Measurements from ENCODE around the gene PEDS1.
"Not testable (repeated sequence)": the region's sequence is repeated elsewhere in the genome, so short reads cannot be mapped to it uniquely, and the experiment has no call there.

Gene PEDS1

DNA sequence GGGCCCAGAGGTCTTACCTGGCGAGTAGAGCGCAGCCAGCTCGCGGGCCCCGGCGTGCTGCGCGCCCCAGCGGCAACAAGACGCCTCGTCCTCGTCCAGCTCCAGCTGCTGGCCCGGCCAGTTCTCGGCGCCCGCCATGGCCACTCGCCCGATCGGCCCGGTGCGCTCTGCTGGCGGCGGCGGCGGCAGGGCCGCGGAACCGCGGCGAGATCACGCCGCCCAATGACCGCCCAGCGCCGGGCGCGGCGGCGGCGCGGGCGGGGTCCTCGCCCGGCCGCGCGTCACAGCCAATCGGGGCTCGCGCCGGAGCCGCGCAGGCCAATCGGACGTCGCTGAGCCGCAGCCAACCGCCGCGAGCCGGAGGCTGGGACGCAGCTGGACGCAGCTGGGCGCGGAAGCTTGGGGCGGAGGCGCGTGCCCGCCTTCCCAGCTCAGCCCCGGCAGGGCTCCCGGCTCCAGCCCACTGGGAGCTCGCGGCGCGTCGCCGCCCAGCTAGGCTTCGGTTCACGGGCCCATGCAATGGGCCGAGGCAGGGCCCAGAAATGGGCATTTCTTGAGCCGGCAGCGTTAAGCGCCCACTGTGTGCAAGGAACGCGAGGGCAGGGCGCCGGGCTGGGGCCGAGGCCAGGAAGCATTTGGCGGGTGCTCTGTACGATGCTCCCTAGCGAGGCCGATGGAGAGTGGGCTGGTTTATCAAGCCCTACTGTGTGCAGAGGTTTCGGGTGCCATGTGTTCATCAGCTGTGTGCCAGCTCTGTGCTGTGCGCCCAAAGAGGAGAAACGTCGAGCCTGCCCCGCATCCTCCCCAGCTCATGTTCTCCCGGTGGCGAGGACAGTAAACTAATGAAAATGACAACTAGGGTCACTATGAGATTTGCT lies at the start of gene PEDS1:
PEDS1 (minus strand) TSS at position 224 of the 878 bp plus-strand sequence; CDS start at position 138, 86 bp downstream.
- DNase-seq, result peak; percentile 53

DNA sequence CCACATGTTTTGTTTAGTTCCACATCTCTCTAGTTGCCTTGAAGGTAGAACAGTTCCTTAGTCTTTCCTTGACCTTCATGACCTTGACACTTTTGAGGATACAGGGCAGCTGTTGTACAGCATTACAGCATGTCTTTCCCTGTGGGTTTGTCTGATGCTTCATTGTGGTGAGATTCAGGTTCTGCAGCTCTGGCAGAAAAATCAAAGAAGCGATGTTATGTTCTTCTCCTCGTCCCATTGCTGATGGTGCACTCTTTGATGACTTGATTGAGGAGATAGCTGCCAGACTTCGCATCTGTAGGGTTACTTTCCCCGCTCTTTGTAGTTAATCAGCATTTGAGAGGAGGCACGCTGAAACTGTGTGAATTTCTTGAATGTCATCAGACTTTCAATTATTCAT lies 49.2 kb upstream of the PEDS1 start:
- no peak for DNase-seq

DNA sequence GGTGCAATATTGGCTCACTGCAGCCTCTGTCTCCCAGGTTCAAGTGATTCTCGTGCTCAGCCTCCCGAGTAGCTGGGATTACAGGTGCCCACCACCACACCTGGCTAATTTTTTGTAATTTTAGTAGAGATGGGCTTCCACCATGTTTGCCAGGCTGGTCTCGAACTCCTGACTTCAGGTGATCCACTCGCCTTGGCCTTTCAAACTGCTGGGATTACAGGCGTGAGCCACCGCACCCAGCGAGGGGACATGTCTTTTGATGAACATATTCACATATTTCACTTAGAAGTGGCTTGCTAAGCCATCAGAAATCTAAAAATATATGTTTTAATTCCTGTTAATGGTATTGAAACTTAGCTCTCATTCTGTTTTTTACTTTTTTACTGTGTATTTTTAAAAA lies 48.2 kb upstream of the PEDS1 start:
- not testable (repeated sequence) for DNase-seq

DNA sequence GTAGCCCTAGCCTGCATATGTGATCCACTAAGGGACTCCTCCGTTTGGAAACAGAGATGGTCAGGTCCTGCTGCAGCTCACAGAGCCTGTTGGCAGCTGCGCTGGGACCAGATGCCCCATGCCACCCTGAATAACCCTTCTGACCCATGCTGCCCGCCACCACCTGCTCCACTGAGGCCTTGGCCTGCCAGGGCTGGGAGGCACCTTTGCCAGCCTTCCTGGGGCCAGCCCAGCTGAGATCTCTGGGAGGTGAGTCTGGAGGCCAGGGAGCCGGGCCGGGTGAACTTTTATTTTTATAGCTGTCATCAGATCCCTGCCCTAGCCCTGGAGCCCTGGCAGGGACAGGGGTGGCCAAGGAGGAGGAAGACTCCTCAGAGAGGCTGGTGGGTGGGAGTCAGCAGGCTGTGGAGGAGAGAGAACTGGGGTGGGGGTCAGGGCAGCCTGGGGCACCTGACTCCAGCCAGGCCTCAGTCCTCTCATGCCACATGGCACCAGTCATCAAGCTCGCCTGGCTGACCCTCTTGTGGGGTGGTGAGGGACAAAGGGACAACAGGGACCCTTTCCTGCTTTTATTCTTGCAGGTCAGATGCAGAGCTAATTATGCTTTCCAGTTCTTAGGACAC lies 47.1 kb upstream of the PEDS1 start:
- no peak for DNase-seq

DNA sequence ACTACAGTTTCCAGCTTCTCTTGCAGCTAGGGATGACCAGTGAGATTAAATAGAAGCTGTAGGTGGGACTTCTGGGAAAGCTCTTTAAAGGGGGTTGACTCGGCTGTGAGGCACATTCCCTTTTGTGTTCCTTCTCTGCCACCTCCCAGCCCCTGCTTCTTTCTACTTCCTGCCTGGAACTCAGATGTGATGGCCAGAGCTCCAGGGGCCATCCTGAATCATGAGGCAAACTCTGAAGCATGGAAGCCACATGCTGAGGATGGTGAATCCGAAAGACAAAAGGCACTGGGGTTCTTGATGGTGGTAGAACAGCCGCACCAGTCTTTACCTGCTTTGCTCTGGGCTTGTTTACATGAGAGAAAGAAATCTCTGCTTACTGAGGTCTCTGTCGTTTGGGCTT lies 46.2 kb upstream of the PEDS1 start:
- DNase-seq, result no peak

DNA sequence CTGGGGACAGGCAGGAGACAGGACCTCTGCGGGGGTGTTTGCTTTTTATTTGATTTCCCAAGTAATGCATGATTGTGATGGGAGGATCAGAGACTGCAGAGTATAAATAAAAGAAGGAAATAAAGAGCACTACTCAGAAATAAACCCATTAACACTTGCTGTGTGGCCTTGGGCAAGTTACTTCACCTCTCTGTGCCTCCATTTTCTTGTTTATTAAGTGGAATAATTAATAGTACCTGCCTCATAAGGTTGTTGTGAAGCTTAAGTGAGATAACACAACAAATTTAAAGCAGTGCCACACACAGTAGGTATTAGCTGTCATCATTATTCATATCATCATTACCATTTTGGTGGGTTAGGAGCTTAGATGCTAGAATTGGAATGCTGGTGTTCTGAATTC lies 45.2 kb upstream of the PEDS1 start:
- DNase-seq, result no peak

DNA sequence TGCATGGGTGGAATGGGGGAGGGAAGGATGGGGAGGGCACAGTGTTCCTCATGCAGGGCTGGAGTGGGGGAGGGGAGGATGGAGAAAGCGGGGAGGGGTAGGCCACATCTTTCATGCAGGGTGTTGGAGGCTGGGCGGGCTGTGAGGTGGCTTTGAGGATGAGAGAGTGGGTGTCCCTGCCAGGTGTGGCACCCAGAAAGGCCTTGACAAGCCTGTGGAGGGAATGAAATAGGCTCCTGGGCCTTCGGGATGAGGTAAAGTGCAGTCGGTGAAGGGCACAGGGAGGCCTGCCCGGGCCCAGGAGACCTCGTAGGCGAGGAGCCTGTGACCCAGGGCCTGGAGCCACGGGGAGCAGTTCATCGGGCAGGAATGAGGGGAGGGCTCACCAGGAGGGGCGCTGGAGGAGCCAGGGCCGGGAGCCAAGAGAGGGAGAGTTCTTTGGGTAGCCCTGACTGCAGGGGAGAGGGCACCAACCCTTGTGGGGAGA lies 44.7 kb upstream of the PEDS1 start:
- no peak for DNase-seq

- DNase-seq, result no peak
Observed at GRCh38 chr20:50197463-50198179, 44.1 kb upstream of the PEDS1 start.

DNA sequence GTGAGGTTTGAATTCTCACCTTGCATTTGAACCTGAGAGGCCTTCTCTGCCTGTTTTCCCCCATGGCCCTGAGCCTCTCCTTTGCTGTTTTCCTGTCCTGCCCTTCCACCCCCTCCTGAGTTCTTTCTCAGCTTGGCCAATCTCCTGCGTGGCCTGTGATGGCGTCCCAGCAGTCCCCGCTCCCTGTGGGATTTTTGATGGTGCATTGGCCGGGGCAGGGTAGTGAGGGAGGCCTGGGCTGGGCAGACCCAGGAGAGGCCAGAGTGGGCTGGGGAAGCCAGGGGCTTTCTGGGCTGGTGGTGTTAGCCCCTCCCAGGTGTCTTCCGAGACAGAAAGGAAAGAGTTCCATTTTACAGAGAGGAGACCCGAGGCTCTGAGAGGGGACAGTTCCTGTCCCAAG lies 43.4 kb upstream of the PEDS1 start:
- DNase-seq, result no peak

GRCh38 chr20:50196248-50196647 lies 42.7 kb upstream of the PEDS1 start:
- DNase-seq, result no peak

DNA sequence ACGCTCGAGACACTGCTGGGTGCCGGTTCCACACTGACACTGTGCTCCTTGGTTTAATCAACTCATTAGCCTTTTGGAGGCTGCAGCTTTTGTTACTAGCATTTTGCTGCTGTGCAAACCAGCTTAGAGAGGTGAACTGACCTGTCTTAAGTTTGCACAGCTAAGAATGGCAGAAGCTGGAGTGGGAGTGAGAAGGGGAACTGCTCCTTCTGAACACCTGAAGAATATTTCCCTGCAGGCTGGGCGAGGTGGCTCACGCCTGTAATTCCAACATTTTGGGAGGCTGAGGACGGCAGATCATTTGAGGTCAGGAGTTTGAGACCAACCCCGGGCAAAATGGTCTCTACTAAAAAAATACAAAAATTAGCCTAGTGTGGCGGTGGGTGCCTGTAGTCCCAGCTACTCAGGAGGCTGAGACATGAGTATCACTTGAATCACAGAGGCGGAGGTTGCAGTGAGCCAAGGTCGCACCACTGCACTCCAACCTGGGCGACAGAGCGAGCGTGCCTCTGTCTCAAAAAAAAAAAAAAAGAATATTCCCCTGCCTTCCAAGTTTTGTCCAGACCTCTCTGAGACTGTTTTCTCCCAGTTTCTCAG lies 42.1 kb upstream of the PEDS1 start:
- DNase-seq, result no peak

GRCh38 chr20:50194831-50195523 lies 41.5 kb upstream of the PEDS1 start:
- no peak for DNase-seq

DNA sequence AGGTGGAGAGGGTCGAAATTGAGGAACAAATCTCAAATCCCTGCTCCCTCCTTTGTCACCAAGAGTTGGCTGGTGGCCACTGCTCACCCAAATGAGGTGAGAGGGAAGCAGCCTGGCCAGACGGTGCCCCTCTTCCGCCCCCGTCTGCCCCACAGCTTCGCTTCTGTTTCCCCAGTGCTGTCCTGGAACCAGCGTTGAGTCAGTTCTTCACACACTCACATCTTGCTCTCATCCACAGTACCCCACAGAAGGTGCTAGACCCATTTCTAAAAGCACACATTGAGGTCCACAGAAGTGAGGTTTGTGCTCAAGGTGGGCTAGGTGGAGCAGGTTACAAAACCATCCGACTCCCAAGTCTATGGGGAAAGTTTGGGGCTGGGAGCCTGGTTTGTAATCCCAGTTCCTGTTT lies 40.9 kb upstream of the PEDS1 start:
- no peak for DNase-seq

DNA sequence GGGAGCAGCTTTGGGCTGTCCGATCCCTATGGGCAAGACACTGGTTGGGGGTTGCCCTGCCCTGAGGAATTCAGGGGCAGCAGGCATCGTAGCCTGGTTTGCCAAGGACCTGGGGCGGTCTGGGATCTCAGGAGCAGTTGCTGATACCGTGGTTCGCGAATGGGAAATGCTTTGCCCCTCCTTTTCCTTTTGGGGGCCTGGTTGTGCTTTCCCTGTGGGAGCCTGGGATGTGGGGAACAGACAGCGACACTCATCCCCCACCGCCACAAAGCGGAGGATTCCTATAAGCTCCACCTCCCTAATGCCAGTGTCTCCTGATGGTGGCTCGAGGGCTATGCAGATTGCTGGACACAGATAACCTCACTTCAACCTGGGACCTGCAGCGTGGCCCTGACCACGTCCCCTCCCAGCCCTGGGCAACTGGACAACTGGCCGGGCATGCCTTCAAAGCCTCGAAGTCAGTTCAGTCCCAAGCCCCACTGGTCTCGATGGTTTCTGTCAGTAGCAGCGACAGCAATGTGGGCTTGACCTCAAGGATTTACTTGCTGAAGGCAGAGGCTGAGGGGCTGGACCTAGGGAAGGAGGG lies 40.4 kb upstream of the PEDS1 start:
- no peak for DNase-seq

GRCh38 chr20:50193199-50193835 lies 39.8 kb upstream of the PEDS1 start:
- DNase-seq, result no peak

DNA sequence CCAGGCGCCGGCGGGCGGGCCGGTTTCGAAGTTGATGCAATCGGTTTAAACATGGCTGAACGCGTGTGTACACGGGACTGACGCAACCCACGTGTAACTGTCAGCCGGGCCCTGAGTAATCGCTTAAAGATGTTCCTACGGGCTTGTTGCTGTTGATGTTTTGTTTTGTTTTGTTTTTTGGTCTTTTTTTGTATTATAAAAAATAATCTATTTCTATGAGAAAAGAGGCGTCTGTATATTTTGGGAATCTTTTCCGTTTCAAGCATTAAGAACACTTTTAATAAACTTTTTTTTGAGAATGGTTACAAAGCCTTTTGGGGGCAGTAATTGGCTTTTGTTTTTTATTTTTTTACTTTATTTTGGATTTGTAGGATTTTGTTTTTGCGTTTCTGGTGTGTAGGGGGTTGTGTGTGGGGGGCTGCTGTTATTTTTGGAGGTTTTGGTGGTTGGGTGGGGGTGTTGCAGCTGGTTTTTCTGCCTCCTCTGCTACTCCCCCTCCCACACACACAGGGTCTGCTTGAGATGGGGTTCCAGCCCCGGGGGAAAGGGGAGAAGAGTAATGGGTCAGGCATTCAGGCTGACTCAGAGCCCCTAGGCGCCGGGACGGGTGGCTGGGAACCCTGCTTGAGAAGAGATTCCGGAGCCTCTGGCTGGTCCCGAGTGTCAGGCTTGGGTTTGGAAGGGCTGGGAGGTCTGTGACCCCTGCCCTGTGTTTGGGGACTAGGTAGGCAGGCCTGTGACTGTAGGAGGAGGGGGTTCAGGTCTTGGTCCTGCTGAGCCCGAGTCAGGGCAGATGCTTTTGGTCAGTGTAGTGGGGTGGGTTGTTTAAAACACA lies 39.1 kb upstream of the PEDS1 start:
- DNase-seq, result peak; percentile 78

- DNase-seq, result peak; percentile 55
Observed at GRCh38 chr20:50191544-50192363, 38.2 kb upstream of the PEDS1 start.

DNA sequence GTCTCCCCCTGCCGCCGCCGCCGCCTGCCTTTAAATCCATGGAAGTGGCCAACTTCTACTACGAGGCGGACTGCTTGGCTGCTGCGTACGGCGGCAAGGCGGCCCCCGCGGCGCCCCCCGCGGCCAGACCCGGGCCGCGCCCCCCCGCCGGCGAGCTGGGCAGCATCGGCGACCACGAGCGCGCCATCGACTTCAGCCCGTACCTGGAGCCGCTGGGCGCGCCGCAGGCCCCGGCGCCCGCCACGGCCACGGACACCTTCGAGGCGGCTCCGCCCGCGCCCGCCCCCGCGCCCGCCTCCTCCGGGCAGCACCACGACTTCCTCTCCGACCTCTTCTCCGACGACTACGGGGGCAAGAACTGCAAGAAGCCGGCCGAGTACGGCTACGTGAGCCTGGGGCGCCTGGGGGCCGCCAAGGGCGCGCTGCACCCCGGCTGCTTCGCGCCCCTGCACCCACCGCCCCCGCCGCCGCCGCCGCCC lies 37.6 kb upstream of the PEDS1 start:
- DNase-seq, result peak; percentile 49

DNA sequence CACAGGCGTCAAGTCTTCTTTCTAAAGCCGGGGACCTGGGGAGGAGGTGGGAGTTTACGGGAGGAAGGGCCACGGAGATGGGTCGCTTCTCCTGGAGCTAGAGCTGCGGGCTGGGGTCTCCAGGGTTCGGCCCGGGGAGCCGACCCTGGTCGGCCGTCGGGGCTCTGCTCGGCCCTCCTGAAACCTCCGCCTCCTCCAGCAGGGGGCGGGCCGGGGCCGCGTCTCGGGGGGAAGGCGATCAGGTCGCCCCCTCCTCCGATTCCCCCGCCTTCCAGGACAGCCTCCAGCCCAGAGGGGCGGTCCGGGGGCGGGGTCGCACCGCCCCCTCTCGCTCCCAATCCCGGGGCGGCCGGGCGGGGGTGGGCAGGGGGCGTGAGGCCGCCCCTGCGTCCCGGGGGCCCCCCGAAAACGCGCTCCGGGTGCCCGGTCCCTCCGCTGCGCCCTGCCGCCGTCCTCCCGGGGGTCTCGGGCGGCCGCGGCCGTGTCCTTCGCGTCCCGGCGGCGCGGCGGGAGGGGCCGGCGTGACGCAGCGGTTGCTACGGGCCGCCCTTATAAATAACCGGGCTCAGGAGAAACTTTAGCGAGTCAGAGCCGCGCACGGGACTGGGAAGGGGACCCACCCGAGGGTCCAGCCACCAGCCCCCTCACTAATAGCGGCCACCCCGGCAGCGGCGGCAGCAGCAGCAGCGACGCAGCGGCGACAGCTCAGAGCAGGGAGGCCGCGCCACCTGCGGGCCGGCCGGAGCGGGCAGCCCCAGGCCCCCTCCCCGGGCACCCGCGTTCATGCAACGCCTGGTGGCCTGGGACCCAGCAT lies 36.9 kb upstream of the PEDS1 start, which contains the start of gene CEBPB:
CEBPB (plus strand) TSS at position 580 of the 814 bp plus-strand sequence; CDS start at position 784, 204 bp downstream.
- peak; percentile 76 for DNase-seq
